Gastrocnemius medialis (tissue), 4 donors: ENCODE results near the gene NT5DC4. TPM values are rescaled to one million over a fixed set of nuclear protein-coding genes. Genes with fewer than 3 reads are reported as not detected.

Experiments
- ATAC-seq, 2 donors: fragments of 150-250 bp; one replicate each; pipeline ENCODE4 v1.9.1; 2016
- DNase-seq, 2 donors: peaks; one replicate each; pipeline ENCODE4 v3.0.0-alpha.2; 2019
- H3K27ac ChIP-seq, 4 donors: fragments of 200-600 bp; sonication (generic); 1 replicate in 1 of 4; 2 replicates in 3 of 4; pipeline ENCODE4 v1.5.1; 2016 to 2018; ENCODE audit warnings: mild to moderate bottlenecking in 2 of 4, moderate library complexity in 1 of 4
- H3K27me3 ChIP-seq, 3 donors: fragments of 200-600 bp; sonication (generic) in 2 of 3; 1 replicate in 1 of 3; 2 replicates in 2 of 3; pipeline versions ENCODE4 v1.5.1 to v1.6.0; 2016 to 2019; ENCODE audit warnings: mild to moderate bottlenecking in 1 of 3, moderate library complexity in 1 of 3
- H3K36me3 ChIP-seq, 2 donors: fragments of 200-600 bp; sonication (generic) in 1 of 2; one replicate each; pipeline ENCODE4 v1.5.1; 2017 to 2018
- H3K4me1 ChIP-seq, 2 donors: fragments of 200-600 bp; sonication (generic) in 1 of 2; one replicate each; pipeline ENCODE4 v1.5.1; 2016 to 2017; ENCODE audit warnings: mild to moderate bottlenecking in 2 of 2
- H3K4me3 ChIP-seq, 4 donors: fragments of 200-600 bp; sonication (generic) in 3 of 4; 1 replicate in 1 of 4; 2 replicates in 3 of 4; pipeline ENCODE4 v1.5.1; 2016 to 2019; ENCODE audit warnings: mild to moderate bottlenecking in 2 of 4
- H3K9me3 ChIP-seq, 3 donors: fragments of 200-600 bp; sonication (generic) in 2 of 3; 1 replicate in 1 of 3; 2 replicates in 2 of 3; pipeline ENCODE4 v1.5.1; 2016 to 2019
- CTCF ChIP-seq, 5 experiments: fragments of 450-650 bp in 3 of 5; fragments of 200-600 bp in 2 of 5; sonication (generic) in 2 of 5; IDR thresholded peaks in 4 of 5; conservative IDR thresholded peaks in 1 of 5; 1 replicate in 4 of 5; 2 replicates in 1 of 5; pipeline ENCODE4 v1.5.1; 2016 to 2019; ENCODE audit warnings: antibody characterized with exemption in 5 of 5, mild to moderate bottlenecking in 3 of 5, moderate library complexity in 3 of 5
- POLR2A ChIP-seq, 2 donors: fragments of 450-650 bp; IDR thresholded peaks; one replicate each; pipeline ENCODE4 v1.6.1; 2017; ENCODE audit warnings: antibody characterized with exemption in 2 of 2, mild to moderate bottlenecking in 2 of 2, moderate library complexity in 2 of 2
- in situ Hi-C, 4 donors: fragments of 200-750 bp; cut with MboI; loops; one replicate each; pipeline versions ENCODE4 v1.15.0 to v1.8.0; 2017; ENCODE audit warnings: low sequenced_read_pairs in 4 of 4
- intact Hi-C: fragments of 100-400 bp; cut with DNase I; formaldehyde crosslinking; loops from one replicate; pipeline ENCODE4 v1.15.1; 2023; ENCODE audit warnings: low total_unique reads
- total RNA-seq, 4 donors: library from RNA; depleted of rRNA; stranded (reverse); fragments of >200 nt; gene quantifications; one replicate each; pipeline versions ENCODE4 v1.1.0 to v1.2.3, GENCODE V29; 2016

NT5DC4 gene
- total RNA-seq, 4 donors from 2014 or later = not detected

- H3K9me3 ChIP-seq = no peaks in the 10 kb centered on the region
- peak within 1 kb of the TSS in 3 of 4 donors; percentile 23 to 56 (median 50) for H3K27ac ChIP-seq
- ATAC-seq (peak; percentile 100), DNase-seq (peak; percentile 93 to 95)
- intact Hi-C loops = no loop called here
- no peaks in the 10 kb centered on the region for H3K36me3 ChIP-seq
- in situ Hi-C loops = no loop called here
- TF ChIP-seq CTCF (IDR thresholded peaks at IDR 0.05 in 4 of 5, conservative IDR thresholded peaks at IDR 0.05 in 1 of 5) (no peak), POLR2A (IDR thresholded peaks at IDR 0.05) (peak in 1 of 2 donors; percentile 9)
- H3K27me3 ChIP-seq = no peaks in the 10 kb centered on the region
- peak within 1 kb of the TSS; percentile 76 to 92 (median 80) for H3K4me3 ChIP-seq
- peaks cover 4 to 13% of the 10 kb centered on the region in 2 donors for H3K4me1 ChIP-seq
These were observed 43.5 kb downstream of the NT5DC4 start, which contains the start of gene CKAP2L for GRCh38 chr2:112764071-112765044. Gene CKAP2L (minus strand): TSS chr2:112764609. CDS start chr2:112764598, 11 bp downstream.

GRCh38 chr2:112765251-112765650 is 44.4 kb downstream of the NT5DC4 start:
- DNase-seq (no peak), ATAC-seq (no peak)
- H3K4me3 ChIP-seq = peak overlapping the region; percentile 76 to 92 (median 80)
- no peaks in the 10 kb centered on the region for H3K27me3 ChIP-seq
- intact Hi-C loops (no loop called here), in situ Hi-C loops (no loop called here)
- no peaks in the 10 kb centered on the region for H3K36me3 ChIP-seq
- H3K4me1 ChIP-seq = peaks cover 4 to 13% of the 10 kb centered on the region in 2 donors
- TF ChIP-seq POLR2A (IDR thresholded peaks at IDR 0.05) (no peak), CTCF (IDR thresholded peaks at IDR 0.05 in 4 of 5, conservative IDR thresholded peaks at IDR 0.05 in 1 of 5) (no peak)
- H3K9me3 ChIP-seq = no peaks in the 10 kb centered on the region
- H3K27ac ChIP-seq = no peak overlapping the region

GRCh38 chr2:112767693-112768330 is 47.0 kb downstream of the NT5DC4 start:
- intact Hi-C loops = no loop called here
- H3K27me3 ChIP-seq = no peaks in the 10 kb centered on the region
- H3K9me3 ChIP-seq = no peaks in the 10 kb centered on the region
- peaks cover 4 to 13% of the 10 kb centered on the region in 2 donors for H3K4me1 ChIP-seq
- H3K36me3 ChIP-seq = no peaks in the 10 kb centered on the region
- no peak for TF ChIP-seq POLR2A (IDR thresholded peaks at IDR 0.05)
- no peak for TF ChIP-seq CTCF (IDR thresholded peaks at IDR 0.05 in 4 of 5, conservative IDR thresholded peaks at IDR 0.05 in 1 of 5)
- ATAC-seq (no peak), DNase-seq (no peak)
- H3K27ac ChIP-seq = peak overlapping the region in 2 of 4 donors; percentile 0 to 35
- peak overlapping the region in 3 of 4 donors; percentile 1 to 14 (median 5) for H3K4me3 ChIP-seq
- in situ Hi-C loops = no loop called here

GRCh38 chr2:112768432-112768831 is 47.6 kb downstream of the NT5DC4 start:
- DNase-seq (no peak), ATAC-seq (no peak)
- peaks cover 4 to 13% of the 10 kb centered on the region in 2 donors for H3K4me1 ChIP-seq
- in situ Hi-C loops (no loop called here), intact Hi-C loops (no loop called here)
- H3K4me3 ChIP-seq = no peak overlapping the region
- no peaks in the 10 kb centered on the region for H3K27me3 ChIP-seq
- no peaks in the 10 kb centered on the region for H3K36me3 ChIP-seq
- no peaks in the 10 kb centered on the region for H3K9me3 ChIP-seq
- no peak for TF ChIP-seq CTCF (IDR thresholded peaks at IDR 0.05 in 4 of 5, conservative IDR thresholded peaks at IDR 0.05 in 1 of 5)
- no peak for TF ChIP-seq POLR2A (IDR thresholded peaks at IDR 0.05)
- H3K27ac ChIP-seq = peak overlapping the region in 2 of 4 donors; percentile 0 to 33
